ENCODE measurements around the gene ATXN10.

Gene ATXN10

GRCh38 chr22:45832959-45833580 lies 161.4 kb downstream of the ATXN10 start:
- DNase-seq, result no peak

GRCh38 chr22:45833613-45834012 lies 162.0 kb downstream of the ATXN10 start:
- DNase-seq, result no peak

- DNase-seq, result no peak
These were observed 162.6 kb downstream of the ATXN10 start for GRCh38 chr22:45834241-45834640.

DNA sequence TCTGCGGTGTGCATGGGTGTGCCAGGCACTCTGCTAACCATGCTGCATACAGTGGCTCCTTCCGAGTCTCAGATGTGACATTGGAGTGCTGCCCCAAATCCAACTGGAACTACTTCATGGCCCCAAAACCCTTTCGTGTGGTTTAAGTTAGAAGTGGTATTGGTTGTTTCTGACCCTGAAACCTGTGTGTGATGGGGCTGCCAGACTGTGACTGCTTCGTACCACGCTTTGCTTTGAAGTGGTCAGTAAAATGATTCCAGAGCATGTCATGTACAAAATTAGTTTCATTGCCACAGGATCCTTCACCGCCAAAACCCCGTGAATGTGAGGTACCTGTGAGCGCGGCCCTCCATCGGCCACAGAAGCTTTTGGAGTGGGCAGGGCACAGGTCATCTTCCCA lies 163.2 kb downstream of the ATXN10 start:
- DNase-seq, result no peak

GRCh38 chr22:45836418-45837169 lies 165.0 kb downstream of the ATXN10 start:
- no peak for DNase-seq

GRCh38 chr22:45837508-45837907 lies 165.9 kb downstream of the ATXN10 start:
- DNase-seq, result no peak

DNA sequence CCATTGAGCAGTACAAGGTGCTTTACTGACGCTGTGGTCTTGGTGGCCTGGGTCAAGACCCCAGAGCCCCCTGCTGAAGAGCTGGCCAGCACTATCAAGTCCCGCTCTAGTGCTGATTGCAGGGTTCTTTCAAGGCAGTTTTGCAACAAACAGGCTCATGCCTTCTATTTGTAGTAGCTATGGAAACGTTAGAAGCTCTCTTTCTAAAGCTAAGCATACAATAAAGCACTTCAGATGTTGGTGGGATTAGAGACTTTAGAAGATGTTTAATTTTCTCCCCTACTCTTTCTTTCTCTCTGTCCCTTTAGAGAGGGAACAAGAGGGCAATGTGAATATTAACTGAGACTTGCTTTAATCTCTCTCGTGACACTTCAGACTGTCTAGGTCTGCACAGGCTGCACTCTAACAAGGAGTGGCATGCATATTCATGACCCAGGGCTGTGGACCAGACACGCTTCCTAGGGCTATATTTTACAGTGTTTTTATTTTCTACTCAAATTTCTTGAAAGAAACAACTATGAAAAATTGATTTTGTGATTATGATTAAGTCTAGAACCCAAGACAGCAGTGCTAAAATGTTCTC lies 166.8 kb downstream of the ATXN10 start:
- no peak for DNase-seq

- no peak for DNase-seq
These were observed 168.8 kb downstream of the ATXN10 start for GRCh38 chr22:45840483-45840882.

GRCh38 chr22:45842291-45842991 lies 170.8 kb downstream of the ATXN10 start:
- no peak for DNase-seq

- peak; percentile 18 to 19 for DNase-seq
These were observed 171.4 kb downstream of the ATXN10 start for GRCh38 chr22:45843031-45843430.

- DNase-seq, result no peak
These were observed 172.4 kb downstream of the ATXN10 start for GRCh38 chr22:45843986-45844385.

DNA sequence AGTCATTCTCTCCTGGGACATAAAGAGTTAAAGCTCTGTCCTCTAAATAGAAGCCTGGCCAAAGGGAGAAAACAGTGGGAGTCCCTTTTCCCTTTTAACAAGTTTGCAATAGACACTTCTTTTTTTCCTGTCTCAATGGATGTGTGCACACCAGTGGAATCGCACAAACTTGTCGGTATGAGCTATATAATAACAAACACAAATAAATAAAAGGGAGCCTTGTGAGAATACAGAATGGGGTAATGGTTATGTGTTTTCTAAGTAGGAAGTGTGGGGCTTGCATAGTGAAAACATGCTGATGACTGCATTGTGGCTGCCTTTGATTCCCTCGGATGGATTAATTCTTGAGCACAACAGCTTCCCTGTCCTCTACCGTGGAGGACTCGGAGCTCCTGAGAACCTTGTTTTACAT lies 173.4 kb downstream of the ATXN10 start:
- no peak for DNase-seq

GRCh38 chr22:45846952-45847351 lies 175.3 kb downstream of the ATXN10 start:
- no peak for DNase-seq

- no peak for DNase-seq
These were observed 177.3 kb downstream of the ATXN10 start for GRCh38 chr22:45848904-45849303.

DNA sequence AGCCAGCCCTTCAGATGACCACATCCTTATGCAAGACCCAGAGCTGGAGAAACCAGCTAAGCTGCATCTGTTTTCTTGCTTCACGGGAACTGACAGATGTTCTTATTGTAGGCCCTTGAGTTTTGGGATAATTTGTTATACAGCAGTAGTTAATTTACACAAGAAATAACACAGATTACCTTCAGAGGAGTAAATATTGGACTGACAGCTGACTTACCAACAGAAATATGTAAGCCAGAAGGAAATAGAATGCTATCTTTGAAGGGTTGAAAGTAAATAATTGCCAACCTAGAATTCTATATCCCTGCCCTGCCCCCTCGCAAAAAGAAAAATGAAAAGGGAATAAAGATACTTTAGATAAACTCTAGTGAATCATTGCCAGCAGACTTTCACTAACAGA lies 181.2 kb downstream of the ATXN10 start:
- no peak for DNase-seq

DNA sequence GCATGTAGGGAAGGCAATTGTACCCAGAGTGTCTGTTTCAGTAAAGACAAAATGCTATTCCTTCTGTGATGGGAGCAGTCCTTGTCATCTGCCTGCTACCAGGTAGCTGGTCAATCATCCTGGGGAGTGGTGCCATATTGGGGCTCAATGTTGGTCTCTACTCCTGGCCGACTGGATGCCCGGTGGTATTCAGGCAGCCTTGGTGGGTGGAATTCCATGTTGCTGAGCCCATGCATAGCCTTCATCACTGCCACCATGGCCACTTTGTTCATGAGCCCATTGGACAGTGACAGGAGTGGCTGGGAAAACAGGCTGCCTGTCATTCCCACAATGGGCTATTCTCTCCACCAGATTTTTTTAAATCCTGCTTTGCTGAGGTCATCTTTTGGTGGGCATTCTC lies 184.3 kb downstream of the ATXN10 start:
- no peak for DNase-seq

- no peak for DNase-seq
These were observed 185.9 kb downstream of the ATXN10 start for GRCh38 chr22:45857519-45857918.

GRCh38 chr22:45859231-45860161 lies 187.9 kb downstream of the ATXN10 start:
- no peak for DNase-seq

GRCh38 chr22:45860201-45860600 lies 188.6 kb downstream of the ATXN10 start:
- no peak for DNase-seq

- DNase-seq, result no peak
These were observed 189.6 kb downstream of the ATXN10 start for GRCh38 chr22:45861259-45861658.

DNA sequence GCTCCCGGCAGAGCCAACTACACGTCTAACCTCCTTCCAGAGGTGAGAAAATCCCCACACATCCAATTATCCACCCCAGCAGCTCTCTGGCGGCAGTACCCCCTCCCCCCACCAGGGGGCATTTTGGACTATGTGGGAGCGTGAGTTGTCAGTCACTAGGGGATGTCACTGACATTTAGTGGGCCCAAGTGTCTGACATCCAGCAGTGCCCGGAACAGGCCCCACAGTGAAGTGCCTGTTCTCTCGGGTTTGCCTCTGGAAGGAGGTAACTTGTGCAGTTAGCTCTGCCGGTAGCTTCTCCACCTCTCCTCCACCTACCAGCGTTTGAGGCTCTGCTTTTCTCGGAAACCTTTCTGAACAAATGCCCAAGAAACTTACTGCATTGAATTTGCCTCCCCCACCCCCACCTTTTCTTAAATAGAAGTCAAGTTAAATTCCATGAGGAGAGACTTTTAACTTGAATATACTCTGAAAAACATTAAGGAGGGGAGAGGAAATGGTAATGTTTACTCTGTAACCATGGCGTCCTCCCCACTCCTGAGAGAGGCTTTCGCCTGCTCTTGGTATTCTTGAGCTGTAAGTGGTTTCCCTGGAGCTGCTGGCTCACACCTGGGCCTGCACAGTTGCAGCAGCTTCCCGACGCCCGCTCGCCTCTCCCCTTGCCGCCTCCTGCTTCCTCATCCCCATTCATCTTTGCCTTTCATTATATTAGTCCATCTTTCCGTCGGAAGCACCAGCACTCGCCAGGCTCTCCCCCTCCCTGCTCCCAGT lies 192.5 kb downstream of the ATXN10 start:
- DNase-seq, result peak; percentile 33 to 93

Data from inflammatory macrophage treated with lipopolysaccharide for 1 hour (primary cell).